ENCODE measurements around the gene PDSS1. TPM values are rescaled to one million over a fixed set of nuclear protein-coding genes. Genes with fewer than 3 reads are reported as not detected.
A peak's percentile ranks its signal among the peaks of the same experiment; 100 is the strongest.

The PDSS1 gene
- polyA plus RNA-seq, 1 donor (not counting 4 experiments of a cell fraction or from before 2014, with no cell fraction given): 36.6 TPM

DNA sequence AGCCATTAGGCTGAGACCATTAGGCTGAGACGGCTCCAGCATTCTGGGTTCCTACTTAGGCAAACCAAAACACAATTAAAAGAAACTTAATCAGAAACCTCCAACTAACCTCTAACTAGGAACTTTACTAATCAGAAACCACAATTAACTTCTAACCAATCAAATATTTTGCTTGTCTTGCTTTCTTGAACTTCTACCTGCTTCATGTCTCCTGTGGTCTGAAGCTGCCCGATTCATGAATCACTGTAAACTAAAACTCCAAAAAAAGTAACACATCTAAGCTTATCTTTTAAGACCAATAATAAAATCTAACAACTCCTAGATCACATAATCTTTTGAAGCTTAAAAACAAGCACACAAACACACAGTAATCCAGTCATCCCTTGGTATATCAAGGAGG is 76.1 kb downstream of the PDSS1 start:
- dilution Hi-C loops (cut with MboI; ENCODE audit: extremely low pct_ligation_motif_present, low sequenced_read_pairs): no loop called here
- Histone ChIP-seq H3K27me3 (ENCODE audit: control insufficient read depth, extremely low read depth, insufficient read depth, low read length) (no peaks in the 10 kb centered on the region), H3K4me1 (ENCODE audit: control insufficient read depth, extremely low read depth, insufficient read depth, low read length) (peaks cover 17% of the 10 kb centered on the region), H3K9me1 (ENCODE audit: control insufficient read depth, extremely low read depth, insufficient read depth, low read length) (no peaks in the 10 kb centered on the region), H2AFZ (ENCODE audit: control insufficient read depth, low read length) (no peak overlapping the region), H3K4me3 (ENCODE audit: control insufficient read depth in 2 of 3, extremely low read depth in 1 of 3, insufficient read depth in 2 of 3, low read depth in 1 of 3, low read length in 3 of 3) (no peak overlapping the region), H3K79me2 (ENCODE audit: control insufficient read depth, insufficient read depth, low read length) (peaks cover 81% of the 10 kb centered on the region), H3K27ac (ENCODE audit: control insufficient read depth, insufficient read depth, low read length) (no peak overlapping the region), H3K9me3 (ENCODE audit: control insufficient read depth, low read depth, low read length) (no peaks in the 10 kb centered on the region), H3K9ac (ENCODE audit: control insufficient read depth, extremely low read depth, insufficient read depth, low read length) (no peak overlapping the region), H3K36me3 (ENCODE audit: control insufficient read depth in 2 of 2, extremely low read depth in 1 of 2, insufficient read depth in 2 of 2, low read length in 2 of 2) (peaks cover 1 to 5% of the 10 kb centered on the region in 2 experiments), H4K20me1 (ENCODE audit: control insufficient read depth, extremely low read depth, insufficient read depth, low read length) (no peaks in the 10 kb centered on the region), H3K4me2 (ENCODE audit: control insufficient read depth, extremely low read depth, insufficient read depth, low read depth, low read length) (no peak overlapping the region)
- TF ChIP-seq EZH2 (IDR thresholded peaks at IDR 0.05; ENCODE audit: low read length): no peak
- DNase-seq (ENCODE audit: low read depth, low spot score) (no peak), FAIRE-seq (peak; percentile 48)

DNA sequence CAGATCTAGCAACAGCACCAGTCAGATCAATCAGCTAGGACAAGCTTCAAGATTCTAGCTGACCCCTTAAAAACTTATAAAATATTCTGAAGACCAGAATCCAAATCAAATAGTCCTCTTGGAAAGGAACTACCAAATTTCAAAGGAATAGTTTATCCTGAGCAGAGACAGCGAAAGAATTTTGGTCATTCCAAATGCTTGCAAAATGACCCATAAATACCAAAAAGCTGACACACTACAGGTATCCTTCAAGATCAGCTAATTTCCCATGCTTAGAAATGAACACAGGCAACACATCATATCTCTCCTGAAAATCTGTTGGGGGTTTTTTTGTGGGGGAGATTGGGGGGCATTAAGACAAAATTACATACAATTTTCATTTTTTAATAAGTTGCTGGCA is 78.8 kb downstream of the PDSS1 start:
- peak overlapping the region in 2 of 3 experiments; percentile 36 to 38 for H3K4me3 ChIP-seq (ENCODE audit: control insufficient read depth in 2 of 3, extremely low read depth in 1 of 3, insufficient read depth in 2 of 3, low read depth in 1 of 3, low read length in 3 of 3)
- H3K9ac ChIP-seq (ENCODE audit: control insufficient read depth, extremely low read depth, insufficient read depth, low read length): no peak overlapping the region
- no peak for TF ChIP-seq EZH2 (IDR thresholded peaks at IDR 0.05; ENCODE audit: low read length)
- TF ChIP-seq, protein P1, sequence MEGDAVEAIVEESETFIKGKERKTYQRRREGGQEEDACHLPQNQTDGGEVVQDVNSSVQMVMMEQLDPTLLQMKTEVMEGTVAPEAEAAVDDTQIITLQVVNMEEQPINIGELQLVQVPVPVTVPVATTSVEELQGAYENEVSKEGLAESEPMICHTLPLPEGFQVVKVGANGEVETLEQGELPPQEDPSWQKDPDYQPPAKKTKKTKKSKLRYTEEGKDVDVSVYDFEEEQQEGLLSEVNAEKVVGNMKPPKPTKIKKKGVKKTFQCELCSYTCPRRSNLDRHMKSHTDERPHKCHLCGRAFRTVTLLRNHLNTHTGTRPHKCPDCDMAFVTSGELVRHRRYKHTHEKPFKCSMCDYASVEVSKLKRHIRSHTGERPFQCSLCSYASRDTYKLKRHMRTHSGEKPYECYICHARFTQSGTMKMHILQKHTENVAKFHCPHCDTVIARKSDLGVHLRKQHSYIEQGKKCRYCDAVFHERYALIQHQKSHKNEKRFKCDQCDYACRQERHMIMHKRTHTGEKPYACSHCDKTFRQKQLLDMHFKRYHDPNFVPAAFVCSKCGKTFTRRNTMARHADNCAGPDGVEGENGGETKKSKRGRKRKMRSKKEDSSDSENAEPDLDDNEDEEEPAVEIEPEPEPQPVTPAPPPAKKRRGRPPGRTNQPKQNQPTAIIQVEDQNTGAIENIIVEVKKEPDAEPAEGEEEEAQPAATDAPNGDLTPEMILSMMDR (optimal IDR thresholded peaks at IDR 0.05 in 1 of 3, IDR thresholded peaks at IDR 0.05 in 1 of 3, conservative IDR thresholded peaks at IDR 0.05 in 1 of 3; ENCODE audit: extremely low read depth in 1 of 3, insufficient read depth in 2 of 3, low read length in 3 of 3): no peak
- FAIRE-seq (peak; percentile 87), DNase-seq (ENCODE audit: low read depth, low spot score) (no peak)
- H3K27ac ChIP-seq (ENCODE audit: control insufficient read depth, insufficient read depth, low read length): peak overlapping the region; percentile 61
- no peaks in the 10 kb centered on the region for H4K20me1 ChIP-seq (ENCODE audit: control insufficient read depth, extremely low read depth, insufficient read depth, low read length)
- peaks cover 41% of the 10 kb centered on the region for H3K4me1 ChIP-seq (ENCODE audit: control insufficient read depth, extremely low read depth, insufficient read depth, low read length)
- H2AFZ ChIP-seq (ENCODE audit: control insufficient read depth, low read length): no peak overlapping the region
- H3K9me3 ChIP-seq (ENCODE audit: control insufficient read depth, low read depth, low read length): no peaks in the 10 kb centered on the region
- peak overlapping the region; percentile 62 for H3K4me2 ChIP-seq (ENCODE audit: control insufficient read depth, extremely low read depth, insufficient read depth, low read depth, low read length)
- H3K9me1 ChIP-seq (ENCODE audit: control insufficient read depth, extremely low read depth, insufficient read depth, low read length): no peaks in the 10 kb centered on the region
- peaks cover 0 to 6% of the 10 kb centered on the region in 2 experiments for H3K36me3 ChIP-seq (ENCODE audit: control insufficient read depth in 2 of 2, extremely low read depth in 1 of 2, insufficient read depth in 2 of 2, low read length in 2 of 2)
- peaks cover 83% of the 10 kb centered on the region for H3K79me2 ChIP-seq (ENCODE audit: control insufficient read depth, insufficient read depth, low read length)
- dilution Hi-C loops (cut with MboI; ENCODE audit: extremely low pct_ligation_motif_present, low sequenced_read_pairs): no loop called here
- H3K27me3 ChIP-seq (ENCODE audit: control insufficient read depth, extremely low read depth, insufficient read depth, low read length): no peaks in the 10 kb centered on the region

DNA sequence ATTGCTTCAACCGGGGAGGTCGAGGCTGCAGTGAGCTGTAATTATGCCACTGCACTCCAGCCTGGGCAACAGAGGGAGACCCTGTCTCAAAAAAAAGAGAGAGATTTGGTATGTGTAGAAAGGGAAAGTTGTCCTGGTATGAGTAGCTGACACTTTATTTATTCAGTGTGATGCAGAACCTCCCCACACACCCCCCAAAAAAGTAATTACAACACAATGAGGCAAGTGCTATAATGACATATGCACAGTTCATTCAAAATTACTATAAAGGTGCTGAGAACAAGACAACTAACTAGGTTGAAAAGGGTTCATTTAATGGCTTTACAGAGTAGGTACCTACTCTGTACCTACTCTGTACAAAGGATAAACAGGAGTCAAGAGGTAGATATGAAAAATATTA is 80.2 kb downstream of the PDSS1 start:
- dilution Hi-C loops (cut with MboI; ENCODE audit: extremely low pct_ligation_motif_present, low sequenced_read_pairs): no loop called here
- Histone ChIP-seq H3K36me3 (ENCODE audit: control insufficient read depth in 2 of 2, extremely low read depth in 1 of 2, insufficient read depth in 2 of 2, low read length in 2 of 2) (peaks cover 0 to 6% of the 10 kb centered on the region in 2 experiments), H3K27ac (ENCODE audit: control insufficient read depth, insufficient read depth, low read length) (no peak overlapping the region), H3K4me3 (ENCODE audit: control insufficient read depth in 2 of 3, extremely low read depth in 1 of 3, insufficient read depth in 2 of 3, low read depth in 1 of 3, low read length in 3 of 3) (no peak overlapping the region), H3K9me3 (ENCODE audit: control insufficient read depth, low read depth, low read length) (no peaks in the 10 kb centered on the region), H4K20me1 (ENCODE audit: control insufficient read depth, extremely low read depth, insufficient read depth, low read length) (no peaks in the 10 kb centered on the region), H3K27me3 (ENCODE audit: control insufficient read depth, extremely low read depth, insufficient read depth, low read length) (no peaks in the 10 kb centered on the region), H3K4me1 (ENCODE audit: control insufficient read depth, extremely low read depth, insufficient read depth, low read length) (peaks cover 55% of the 10 kb centered on the region), H2AFZ (ENCODE audit: control insufficient read depth, low read length) (no peak overlapping the region), H3K79me2 (ENCODE audit: control insufficient read depth, insufficient read depth, low read length) (peaks cover 70% of the 10 kb centered on the region), H3K4me2 (ENCODE audit: control insufficient read depth, extremely low read depth, insufficient read depth, low read depth, low read length) (no peak overlapping the region), H3K9me1 (ENCODE audit: control insufficient read depth, extremely low read depth, insufficient read depth, low read length) (no peaks in the 10 kb centered on the region), H3K9ac (ENCODE audit: control insufficient read depth, extremely low read depth, insufficient read depth, low read length) (no peak overlapping the region)
- no peak for FAIRE-seq
- no peak for TF ChIP-seq EZH2 (IDR thresholded peaks at IDR 0.05; ENCODE audit: low read length)
- TF ChIP-seq, protein P1 (optimal IDR thresholded peaks at IDR 0.05 in 1 of 3, IDR thresholded peaks at IDR 0.05 in 1 of 3, conservative IDR thresholded peaks at IDR 0.05 in 1 of 3; ENCODE audit: extremely low read depth in 1 of 3, insufficient read depth in 2 of 3, low read length in 3 of 3): no peak
- DNase-seq (ENCODE audit: low read depth, low spot score): no peak
